ENCODE data around the gene KRT74.

DNA sequence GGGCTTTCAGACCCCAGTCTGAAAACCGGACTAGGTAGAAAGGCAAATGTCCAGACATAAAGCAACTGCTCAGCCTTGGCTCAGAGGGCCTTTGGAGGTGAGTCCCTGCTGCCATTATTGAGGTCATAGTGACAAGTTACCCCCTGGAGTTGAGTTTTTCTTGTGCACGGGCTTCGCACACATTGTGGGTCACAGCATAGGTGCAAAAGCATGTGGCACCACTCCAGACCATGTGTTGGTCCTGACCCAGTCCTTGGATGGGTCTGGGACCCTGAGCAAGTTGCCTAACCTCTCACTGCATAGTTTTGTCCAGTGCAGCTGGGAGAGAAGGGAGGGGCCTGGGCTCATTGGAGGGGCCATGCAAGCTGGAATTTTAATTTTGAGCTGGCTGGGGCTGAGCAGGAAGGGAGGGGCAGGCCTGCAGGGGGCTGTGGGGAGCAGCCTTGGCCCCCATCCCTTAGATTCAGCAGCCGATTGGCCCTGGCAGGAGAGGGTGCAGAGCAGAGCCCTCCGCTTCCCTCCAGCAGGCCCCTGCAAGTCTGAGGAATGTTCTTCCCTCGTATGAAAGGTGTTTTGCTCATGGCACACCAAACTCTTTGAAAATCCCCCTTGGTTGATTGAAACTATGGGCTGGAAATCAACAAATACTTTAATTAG is 49.3 kb downstream of the KRT74 start:
- TF ChIP-seq POLR2AphosphoS5 (IDR thresholded peaks at IDR 0.05; ENCODE audit: low read depth, low read length), result no peak
- TF ChIP-seq SPI1 (IDR thresholded peaks at IDR 0.05; ENCODE audit: low read depth, low read length), result no peak
- TF ChIP-seq POLR2A (IDR thresholded peaks at IDR 0.05; ENCODE audit: low read depth, low read length), result no peak

Measured in GM12891 (cell line).